GM18951 (cell line): Measurements from ENCODE around the gene ATG5.

Experiments used
- POLR2A ChIP-seq: IDR thresholded peaks from 4 replicates; pipeline ENCODE4 v1.6.1; 2011; ENCODE audit warnings: mild to moderate bottlenecking; ENCODE audit not compliant: insufficient read length, insufficient read depth; ENCODE audit errors: extremely low read depth
- in situ Hi-C: fragments of 300-500 bp; cut with MboI; formaldehyde crosslinking; loops from one replicate; pipeline ENCODE4 v1.12.0; 2022; ENCODE audit warnings: low sequenced_read_pairs, mixed read lengths, inconsistent platforms; ENCODE audit not compliant: unreplicated experiment

Gene ATG5

GRCh38 chr6:106165885-106166485 lies 159.6 kb downstream of the ATG5 start:
- TF ChIP-seq POLR2A = no peak
- in situ Hi-C loops = no loop called here

GRCh38 chr6:106163966-106164877 lies 161.3 kb downstream of the ATG5 start:
- in situ Hi-C loops = no loop called here
- TF ChIP-seq POLR2A = peak; percentile 23

GRCh38 chr6:106163446-106163965 lies 162.1 kb downstream of the ATG5 start:
- in situ Hi-C loops = no loop called here

GRCh38 chr6:106162921-106163320 lies 162.6 kb downstream of the ATG5 start:
- in situ Hi-C loops = no loop called here
- TF ChIP-seq POLR2A = no peak

More at GRCh38 chr6:106163446-106163965, 162.1 kb downstream of the ATG5 start:
- peak; percentile 12 for TF ChIP-seq POLR2A

- in situ Hi-C loops = no loop called here
- no peak for TF ChIP-seq POLR2A
Measured at GRCh38 chr6:106161893-106162292, 163.7 kb downstream of the ATG5 start.

GRCh38 chr6:106161311-106161874 lies 164.2 kb downstream of the ATG5 start:
- in situ Hi-C loops = no loop called here
- TF ChIP-seq POLR2A = no peak

GRCh38 chr6:106160189-106160588 lies 165.4 kb downstream of the ATG5 start:
- in situ Hi-C loops = no loop called here
- no peak for TF ChIP-seq POLR2A

- TF ChIP-seq POLR2A = no peak
- in situ Hi-C loops = no loop called here
Measured at GRCh38 chr6:106159531-106159940, 166.0 kb downstream of the ATG5 start.

- in situ Hi-C loops = no loop called here
- TF ChIP-seq POLR2A = no peak
Measured at GRCh38 chr6:106158816-106159215, 166.7 kb downstream of the ATG5 start.

GRCh38 chr6:106156863-106157262 lies 168.7 kb downstream of the ATG5 start:
- no peak for TF ChIP-seq POLR2A
- in situ Hi-C loops = no loop called here

- TF ChIP-seq POLR2A = no peak
- in situ Hi-C loops = no loop called here
Measured at GRCh38 chr6:106156413-106156812, 169.1 kb downstream of the ATG5 start.

GRCh38 chr6:106155219-106155830 lies 170.2 kb downstream of the ATG5 start:
- no peak for TF ChIP-seq POLR2A
- in situ Hi-C loops = no loop called here

GRCh38 chr6:106154326-106154725 lies 171.2 kb downstream of the ATG5 start:
- in situ Hi-C loops = no loop called here

More at GRCh38 chr6:106154326-106154725, 171.2 kb downstream of the ATG5 start:
- no peak for TF ChIP-seq POLR2A
